Fibroblast of villous mesenchyme (primary cell): ENCODE results near the gene DBH. TPM values are rescaled to one million over a fixed set of nuclear protein-coding genes. Genes with fewer than 3 reads are reported as not detected.

Experiments used
- DNase-seq: peaks from one replicate; pipeline ENCODE4 v3.0.0-alpha.2; 2010; ENCODE audit warnings: low read depth
- H3K4me3 ChIP-seq: 2 replicates; pipeline ENCODE4 v1.5.1; 2011; ENCODE audit warnings: low read depth, mild to moderate bottlenecking, low read length
- CTCF ChIP-seq: IDR thresholded peaks from 2 replicates; pipeline ENCODE4 v1.5.1; 2012; ENCODE audit warnings: low read depth, mild to moderate bottlenecking, low read length; ENCODE audit not compliant: insufficient read depth
- total RNA-seq: library from RNA; depleted of rRNA; stranded (reverse); fragments of >200 nt; gene quantifications from 2 replicates; pipeline ENCODE4 v1.2.3, GENCODE V29; 2012

DBH gene
- total RNA-seq, 1 donor = not detected

- no peak for TF ChIP-seq CTCF
- DNase-seq = peak; percentile 36
- no peak overlapping the region for H3K4me3 ChIP-seq
Measured at GRCh38 chr9:133676450-133676849, 40.3 kb downstream of the DBH start.

GRCh38 chr9:133677126-133678010 is 41.2 kb downstream of the DBH start:
- no peak for TF ChIP-seq CTCF
- H3K4me3 ChIP-seq = no peak overlapping the region

GRCh38 chr9:133679056-133679455 is 42.9 kb downstream of the DBH start:
- H3K4me3 ChIP-seq = no peak overlapping the region
- no peak for TF ChIP-seq CTCF
- no peak for DNase-seq

More at GRCh38 chr9:133677126-133678010, 41.2 kb downstream of the DBH start:
- DNase-seq = no peak

GRCh38 chr9:133679466-133680061 is 43.4 kb downstream of the DBH start:
- TF ChIP-seq CTCF = no peak
- no peak overlapping the region for H3K4me3 ChIP-seq
- no peak for DNase-seq

- DNase-seq = no peak
- no peak overlapping the region for H3K4me3 ChIP-seq
- TF ChIP-seq CTCF = no peak
Measured at GRCh38 chr9:133680250-133680975, 44.2 kb downstream of the DBH start.

- no peak overlapping the region for H3K4me3 ChIP-seq
- DNase-seq = no peak
- no peak for TF ChIP-seq CTCF
Measured at GRCh38 chr9:133680976-133681657, 45.0 kb downstream of the DBH start.
